Mammary epithelial cell (primary cell): Measurements from ENCODE around the gene AMPD2.

ENCODE experiments used
- EZH2 ChIP-seq: IDR thresholded peaks from 2 replicates; pipeline ENCODE4 v1.6.1; 2012; ENCODE audit warnings: low read length, inconsistent platforms, borderline replicate concordance
- TF ChIP-seq, protein P1 (sequence below), 2 donors: IDR thresholded peaks in 1 of 2; conservative IDR thresholded peaks in 1 of 2; 2 replicates each; pipeline ENCODE4 v1.5.1; 2011 to 2012; ENCODE audit warnings: inconsistent platforms in 2 of 2, low read length in 2 of 2, mild to moderate bottlenecking in 2 of 2, control low read depth in 1 of 2, low read depth in 1 of 2; ENCODE audit not compliant: insufficient read depth in 1 of 2; ENCODE audit errors: extremely low read depth in 1 of 2

DNA sequence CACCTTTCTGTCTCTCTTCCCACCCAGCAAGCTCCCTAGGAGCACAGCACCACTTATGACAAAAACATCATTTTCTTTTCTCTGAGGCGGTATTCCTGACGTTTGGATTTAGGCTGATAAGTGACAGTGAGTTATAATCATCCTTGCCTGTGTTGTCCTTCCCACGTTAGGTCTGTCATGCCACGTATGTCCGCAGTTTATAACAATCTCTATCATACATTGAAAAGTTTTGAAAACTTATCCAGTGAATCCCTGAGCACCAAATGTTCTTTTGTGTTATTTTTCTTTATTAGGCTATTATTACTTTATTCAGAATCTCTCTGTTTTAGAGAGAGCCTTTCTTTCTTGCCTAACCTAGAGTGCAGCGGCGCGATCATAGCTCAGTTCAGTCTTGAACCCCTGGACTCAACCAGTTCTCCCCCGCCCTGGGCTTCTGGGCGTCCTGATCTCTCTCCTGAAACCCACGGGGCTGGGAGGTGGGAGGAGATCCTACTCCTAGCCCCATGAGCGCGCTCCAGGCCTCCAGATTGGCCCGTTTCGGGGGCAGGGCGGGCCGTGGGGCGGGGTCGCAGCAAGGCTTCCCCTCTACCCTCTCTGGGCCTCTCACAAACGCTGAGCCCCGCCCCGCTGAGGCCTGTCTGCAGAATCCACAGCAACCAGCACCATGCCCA lies 48.0 kb downstream of the AMPD2 start, which contains the start of gene GSTM2:
- TF ChIP-seq, protein P1, sequence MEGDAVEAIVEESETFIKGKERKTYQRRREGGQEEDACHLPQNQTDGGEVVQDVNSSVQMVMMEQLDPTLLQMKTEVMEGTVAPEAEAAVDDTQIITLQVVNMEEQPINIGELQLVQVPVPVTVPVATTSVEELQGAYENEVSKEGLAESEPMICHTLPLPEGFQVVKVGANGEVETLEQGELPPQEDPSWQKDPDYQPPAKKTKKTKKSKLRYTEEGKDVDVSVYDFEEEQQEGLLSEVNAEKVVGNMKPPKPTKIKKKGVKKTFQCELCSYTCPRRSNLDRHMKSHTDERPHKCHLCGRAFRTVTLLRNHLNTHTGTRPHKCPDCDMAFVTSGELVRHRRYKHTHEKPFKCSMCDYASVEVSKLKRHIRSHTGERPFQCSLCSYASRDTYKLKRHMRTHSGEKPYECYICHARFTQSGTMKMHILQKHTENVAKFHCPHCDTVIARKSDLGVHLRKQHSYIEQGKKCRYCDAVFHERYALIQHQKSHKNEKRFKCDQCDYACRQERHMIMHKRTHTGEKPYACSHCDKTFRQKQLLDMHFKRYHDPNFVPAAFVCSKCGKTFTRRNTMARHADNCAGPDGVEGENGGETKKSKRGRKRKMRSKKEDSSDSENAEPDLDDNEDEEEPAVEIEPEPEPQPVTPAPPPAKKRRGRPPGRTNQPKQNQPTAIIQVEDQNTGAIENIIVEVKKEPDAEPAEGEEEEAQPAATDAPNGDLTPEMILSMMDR (conservative IDR thresholded peaks at IDR 0.05 in 1 of 2, IDR thresholded peaks at IDR 0.05 in 1 of 2; ENCODE audit: extremely low read depth in 1 of 2, insufficient read depth in 1 of 2, low read depth in 1 of 2, low read length in 2 of 2), result no peak
- no peak for TF ChIP-seq EZH2
